ENCODE results near the gene BMPR2. TPM values are rescaled to one million over a fixed set of nuclear protein-coding genes. Genes with fewer than 3 reads are reported as not detected.
"Not testable (repeated sequence)": the region's sequence is repeated elsewhere in the genome, so short reads cannot be mapped to it uniquely, and the experiment has no call there.

Gene BMPR2
- total and polyA plus RNA-seq, 2 experiments from 2014 or later: 12.7 to 24.9 TPM

DNA sequence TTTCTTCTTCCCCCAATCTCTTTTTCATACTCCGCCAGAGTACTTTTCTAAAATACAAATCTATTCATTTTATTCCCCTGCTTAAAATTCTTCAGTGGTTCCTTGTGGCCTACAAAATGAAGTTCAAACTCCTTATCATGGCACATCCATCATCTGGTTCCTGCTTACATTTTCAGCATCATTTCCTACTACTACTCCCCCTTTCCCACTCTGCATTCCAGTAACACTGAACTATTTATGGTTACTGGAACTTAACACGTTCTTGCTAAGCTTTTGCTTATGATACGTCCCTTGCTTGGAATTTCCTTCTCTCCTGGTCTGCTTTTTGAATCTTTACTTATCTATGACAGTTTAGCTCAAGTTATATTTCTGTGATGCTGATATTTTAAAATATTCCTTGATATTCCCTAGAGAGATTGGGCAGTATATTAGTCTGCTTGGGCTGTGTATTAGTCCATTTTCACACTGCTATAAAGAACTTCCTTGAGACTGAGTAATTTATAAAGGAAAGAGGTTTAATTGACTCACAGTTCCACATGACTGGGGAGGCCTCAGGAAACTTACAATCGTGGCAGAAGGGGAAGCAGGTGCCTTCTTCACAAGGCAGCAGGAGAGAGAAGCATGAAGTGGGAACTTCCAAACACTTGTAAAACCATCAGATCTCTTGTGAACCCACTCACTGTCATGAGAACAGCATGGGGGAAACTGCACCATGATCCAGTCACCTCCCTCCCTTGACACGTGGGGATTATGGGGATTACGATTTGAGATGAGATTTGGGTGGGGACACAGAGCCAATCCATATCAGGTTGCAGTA is 53.2 kb downstream of the BMPR2 start:
- Histone ChIP-seq H3K36me3 (no peaks in the 10 kb centered on the region), H3K4me1 (ENCODE audit: low read depth) (peaks cover 5% of the 10 kb centered on the region), H3K4me3 (no peak overlapping the region), H3K27me3 (no peaks in the 10 kb centered on the region), H3K9me3 (ENCODE audit: low read depth) (no peaks in the 10 kb centered on the region), H3K27ac (peak overlapping the region; percentile 84)
- TF ChIP-seq, protein P1, sequence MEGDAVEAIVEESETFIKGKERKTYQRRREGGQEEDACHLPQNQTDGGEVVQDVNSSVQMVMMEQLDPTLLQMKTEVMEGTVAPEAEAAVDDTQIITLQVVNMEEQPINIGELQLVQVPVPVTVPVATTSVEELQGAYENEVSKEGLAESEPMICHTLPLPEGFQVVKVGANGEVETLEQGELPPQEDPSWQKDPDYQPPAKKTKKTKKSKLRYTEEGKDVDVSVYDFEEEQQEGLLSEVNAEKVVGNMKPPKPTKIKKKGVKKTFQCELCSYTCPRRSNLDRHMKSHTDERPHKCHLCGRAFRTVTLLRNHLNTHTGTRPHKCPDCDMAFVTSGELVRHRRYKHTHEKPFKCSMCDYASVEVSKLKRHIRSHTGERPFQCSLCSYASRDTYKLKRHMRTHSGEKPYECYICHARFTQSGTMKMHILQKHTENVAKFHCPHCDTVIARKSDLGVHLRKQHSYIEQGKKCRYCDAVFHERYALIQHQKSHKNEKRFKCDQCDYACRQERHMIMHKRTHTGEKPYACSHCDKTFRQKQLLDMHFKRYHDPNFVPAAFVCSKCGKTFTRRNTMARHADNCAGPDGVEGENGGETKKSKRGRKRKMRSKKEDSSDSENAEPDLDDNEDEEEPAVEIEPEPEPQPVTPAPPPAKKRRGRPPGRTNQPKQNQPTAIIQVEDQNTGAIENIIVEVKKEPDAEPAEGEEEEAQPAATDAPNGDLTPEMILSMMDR (IDR thresholded peaks at IDR 0.05; ENCODE audit: low read depth, low read length): no peak
- peak; percentile 15 to 95 for DNase-seq (ENCODE audit: low read depth in 1 of 2, low spot score in 1 of 2)

GRCh38 chr2:202432776-202433175 is 56.6 kb downstream of the BMPR2 start:
- Histone ChIP-seq H3K36me3 (no peaks in the 10 kb centered on the region), H3K27ac (no peak overlapping the region), H3K27me3 (no peaks in the 10 kb centered on the region), H3K9me3 (ENCODE audit: low read depth) (no peaks in the 10 kb centered on the region), H3K4me3 (no peak overlapping the region), H3K4me1 (ENCODE audit: low read depth) (peaks cover 5% of the 10 kb centered on the region)
- no peak for DNase-seq (ENCODE audit: low read depth in 1 of 2, low spot score in 1 of 2)
- TF ChIP-seq, protein P1 (IDR thresholded peaks at IDR 0.05; ENCODE audit: low read depth, low read length): no peak

- DNase-seq (ENCODE audit: low read depth in 1 of 2, low spot score in 1 of 2): no peak
- Histone ChIP-seq H3K27ac (no peak overlapping the region), H3K9me3 (ENCODE audit: low read depth) (no peaks in the 10 kb centered on the region), H3K4me1 (ENCODE audit: low read depth) (no peaks in the 10 kb centered on the region), H3K27me3 (no peaks in the 10 kb centered on the region), H3K4me3 (no peak overlapping the region), H3K36me3 (no peaks in the 10 kb centered on the region)
- TF ChIP-seq, protein P1 (IDR thresholded peaks at IDR 0.05; ENCODE audit: low read depth, low read length): no peak
Observed at GRCh38 chr2:202434472-202434871, 58.3 kb downstream of the BMPR2 start.

DNA sequence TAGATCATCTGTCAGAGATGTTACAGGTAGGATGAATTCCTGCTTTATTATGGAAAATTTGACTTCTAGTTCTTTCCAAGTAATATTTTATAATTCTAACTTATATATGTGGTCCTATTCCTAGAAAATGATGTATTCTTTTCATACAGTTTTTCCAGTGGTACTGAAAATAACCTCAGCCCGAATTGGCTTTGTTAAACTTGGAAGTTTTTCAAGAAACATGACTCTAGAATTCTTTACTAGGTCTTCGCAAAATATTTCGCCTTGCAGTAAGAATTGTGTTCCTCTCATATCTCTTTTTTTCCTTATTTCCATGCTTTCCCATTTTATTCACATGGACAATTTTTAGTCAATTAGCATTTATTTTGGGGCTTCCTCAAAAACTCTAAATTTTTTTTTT is 60.5 kb downstream of the BMPR2 start:
- no peaks in the 10 kb centered on the region for H3K9me3 ChIP-seq (ENCODE audit: low read depth)
- H3K4me1 ChIP-seq (ENCODE audit: low read depth): no peaks in the 10 kb centered on the region
- TF ChIP-seq, protein P1 (IDR thresholded peaks at IDR 0.05; ENCODE audit: low read depth, low read length): no peak
- no peaks in the 10 kb centered on the region for H3K36me3 ChIP-seq
- no peak overlapping the region for H3K27ac ChIP-seq
- H3K27me3 ChIP-seq: no peaks in the 10 kb centered on the region
- H3K4me3 ChIP-seq: no peak overlapping the region
- peak in 1 of 2 donors; percentile 41 for DNase-seq (ENCODE audit: low read depth in 1 of 2, low spot score in 1 of 2)

GRCh38 chr2:202440117-202440516 is 64.0 kb downstream of the BMPR2 start:
- not testable (repeated sequence) for H3K9me3 ChIP-seq (ENCODE audit: low read depth); H3K4me3 ChIP-seq; DNase-seq (ENCODE audit: low read depth in 1 of 2, low spot score in 1 of 2); H3K27me3 ChIP-seq; H3K4me1 ChIP-seq (ENCODE audit: low read depth); H3K27ac ChIP-seq; H3K36me3 ChIP-seq

DNA sequence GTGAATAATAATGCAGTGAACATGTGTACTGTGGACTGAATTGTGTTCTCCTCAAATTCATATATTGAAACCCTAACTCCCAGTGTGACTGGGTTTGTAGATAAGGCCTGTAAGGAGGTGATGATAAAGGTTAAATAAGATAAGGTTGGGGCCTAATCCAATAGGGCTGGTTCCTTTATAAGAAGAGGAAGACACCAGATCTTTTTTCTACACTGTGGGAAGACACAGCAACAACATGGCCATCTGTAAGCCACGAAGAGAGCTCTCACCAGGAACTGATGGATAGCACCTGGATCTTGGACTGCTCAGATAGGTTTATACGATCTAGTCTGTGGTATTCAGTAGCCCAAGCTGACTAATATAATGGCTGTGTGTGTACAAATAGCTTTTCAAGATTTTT is 66.8 kb downstream of the BMPR2 start:
- no peaks in the 10 kb centered on the region for H3K27me3 ChIP-seq
- TF ChIP-seq, protein P1 (IDR thresholded peaks at IDR 0.05; ENCODE audit: low read depth, low read length): no peak
- DNase-seq (ENCODE audit: low read depth in 1 of 2, low spot score in 1 of 2): peak in 1 of 2 donors; percentile 17
- no peaks in the 10 kb centered on the region for H3K4me1 ChIP-seq (ENCODE audit: low read depth)
- no peaks in the 10 kb centered on the region for H3K36me3 ChIP-seq
- peak overlapping the region; percentile 30 for H3K27ac ChIP-seq
- no peak overlapping the region for H3K4me3 ChIP-seq
- H3K9me3 ChIP-seq (ENCODE audit: low read depth): no peaks in the 10 kb centered on the region

Measured in cardiac muscle cell (in vitro differentiated cells and primary cell).